K562 (cell line): ENCODE measurements around the gene GIGYF2. TPM values are rescaled to one million over a fixed set of nuclear protein-coding genes. Genes with fewer than 3 reads are reported as not detected.

Experiments used
- HNRNPLL ChIP-seq: fragments of 200-400 bp; formaldehyde crosslinking; IDR thresholded peaks from 2 replicates; pipeline ENCODE4 v1.6.1; 2017; ENCODE audit warnings: low read length, low read depth, mild to moderate bottlenecking; ENCODE audit not compliant: poor library complexity, severe bottlenecking
- MLLT1 ChIP-seq, 2 experiments: fragments of 450-650 bp; IDR thresholded peaks; 2 replicates each; pipeline ENCODE4 v1.6.1; 2016
- PATZ1 ChIP-seq: fragments of 250-450 bp; sonication (Bioruptor Pico); IDR thresholded peaks from 2 replicates; pipeline ENCODE4 v1.5.0; 2020; ENCODE audit warnings: mild to moderate bottlenecking, borderline replicate concordance
- PRDM10 ChIP-seq: fragments of 450-650 bp; IDR thresholded peaks from 2 replicates; pipeline ENCODE4 v1.6.1; 2018; ENCODE audit not compliant: partially characterized antibody
- RBFOX2 ChIP-seq: fragments of 200-400 bp; formaldehyde crosslinking; IDR thresholded peaks from 2 replicates; pipeline ENCODE4 v1.6.1; 2017; ENCODE audit warnings: low read depth, mild to moderate bottlenecking, low read length, moderate library complexity
- SRSF1 ChIP-seq: fragments of 200-400 bp; formaldehyde crosslinking; IDR thresholded peaks from 2 replicates; pipeline ENCODE4 v1.6.1; 2017; ENCODE audit warnings: mild to moderate bottlenecking, low read depth, low read length, moderate library complexity
- ZBED1 ChIP-seq: IDR thresholded peaks from 2 replicates; pipeline ENCODE4 v1.6.1; 2014
- ZNF347 ChIP-seq: fragments of 450-650 bp; formaldehyde crosslinking; IDR thresholded peaks from 2 replicates; pipeline ENCODE4 v1.4.0; 2020; ENCODE audit warnings: low read depth, mild to moderate bottlenecking, moderate library complexity
- polyA plus RNA-seq, 8 experiments: library from polyadenylated mRNA; depleted of rRNA in 4 of 8; stranded (reverse) in 5 of 8; unstranded in 3 of 8; fragments of >200 nt; fragmentation: Nextera tagmentation in 2 of 8; fragmentation: Illumina TruSeq in 1 of 8; extraction: Ambion mirVana in 2 of 8; extraction: Trizol in 1 of 8; gene quantifications; 2 replicates each; pipeline versions ENCODE4 v1.2.1 to v1.2.3, GENCODE V29; 2011 to 2014; ENCODE audit warnings: inconsistent platforms in 1 of 8, missing spikeins in 1 of 8
- total RNA-seq, 7 experiments: library from RNA; depleted of rRNA in 6 of 7; stranded (reverse); fragments of >200 nt in 6 of 7; fragmentation: Illumina TruSeq in 2 of 7; extraction: Trizol in 2 of 7; gene quantifications; 2 replicates each; pipeline versions ENCODE4 v1.2.1 to v1.2.3, GENCODE V29; 2011 to 2021; ENCODE audit warnings: low replicate concordance in 1 of 7

The GIGYF2 gene
- total and polyA plus RNA-seq, 9 of the 15 experiments (the other 6 are each of a cell fraction or from before 2014, with no cell fraction given), result 12.7 to 52.7 (median 34.9) TPM

GRCh38 chr2:232897598-232898408, 200.7 kb downstream of the GIGYF2 start (continued):
- TF ChIP-seq PRDM10 (no peak), RBFOX2 (no peak), SRSF1 (no peak), PATZ1 (CRISPR knock-in tag) (no peak), HNRNPLL (no peak), ZBED1 (no peak), ZNF347 (CRISPR knock-in tag) (no peak), MLLT1 (IDR thresholded peaks at IDR 0.05) (no peak)
- TF ChIP-seq, all 486 proteins: peak for 0
